ENCODE measurements around the gene STX1A. TPM values are rescaled to one million over a fixed set of nuclear protein-coding genes. Genes with fewer than 3 reads are reported as not detected.
A peak's percentile ranks its signal among the peaks of the same experiment; 100 is the strongest.
"Not testable (repeated sequence)": the region's sequence is repeated elsewhere in the genome, so short reads cannot be mapped to it uniquely, and the experiment has no call there.

Gene STX1A
- total RNA-seq, 4 donors from 2014 or later = 3.9 to 19.4 (median 10.8) TPM

- H3K27ac ChIP-seq = peak overlapping the region in 1 of 4 donors; percentile 76
- peak overlapping the region in 3 of 4 donors; percentile 48 to 74 (median 48) for H3K4me3 ChIP-seq
- DNase-seq (ENCODE audit: low spot score in 2 of 2) = no peak
- no peaks in the 10 kb centered on the region for H3K27me3 ChIP-seq
- H3K36me3 ChIP-seq = peaks cover 0 to 5% (median 0%) of the 10 kb centered on the region in 3 donors
- H3K4me1 ChIP-seq = peaks cover 0 to 18% (median 9%) of the 10 kb centered on the region in 4 donors
- no peak for TF ChIP-seq CTCF (IDR thresholded peaks at IDR 0.05)
- no peak for TF ChIP-seq EP300 (IDR thresholded peaks at IDR 0.05)
- TF ChIP-seq POLR2A (IDR thresholded peaks at IDR 0.05) = no peak
- peaks cover 0 to 2% (median 0%) of the 10 kb centered on the region in 4 donors for H3K9me3 ChIP-seq
- 30 to 31% methylated on average over 5 of the region's 5 CpGs for WGBS, 2 donors
These were observed 50.6 kb downstream of the STX1A start for GRCh38 chr7:73668886-73669230.

- 1 to 3% methylated on average over 15 to 16 of the region's 52 CpGs for WGBS, 2 donors
- peaks cover 0 to 7% (median 0%) of the 10 kb centered on the region in 4 donors for H3K9me3 ChIP-seq
- TF ChIP-seq POLR2A (IDR thresholded peaks at IDR 0.05) (no peak), EP300 (IDR thresholded peaks at IDR 0.05) (no peak), CTCF (IDR thresholded peaks at IDR 0.05) (no peak)
- peaks cover 0 to 5% (median 0%) of the 10 kb centered on the region in 3 donors for H3K36me3 ChIP-seq
- DNase-seq (ENCODE audit: low spot score in 2 of 2) = no peak
- H3K27me3 ChIP-seq = no peaks in the 10 kb centered on the region
- peak overlapping the region; percentile 47 to 74 (median 48) for H3K4me3 ChIP-seq
- H3K4me1 ChIP-seq = peaks cover 0 to 18% (median 9%) of the 10 kb centered on the region in 4 donors
- H3K27ac ChIP-seq = peak overlapping the region in 1 of 4 donors; percentile 76
These were observed 51.2 kb downstream of the STX1A start for GRCh38 chr7:73668103-73668885.

- WGBS, 2 donors = 8 to 14% methylated on average over 18 to 19 of the region's 79 CpGs
- Histone ChIP-seq H3K9me3 (peaks cover 0 to 13% (median 0%) of the 10 kb centered on the region in 4 donors), H3K4me1 (peaks cover 0 to 18% (median 9%) of the 10 kb centered on the region in 4 donors), H3K4me3 (peak within 1 kb of the TSS; percentile 47 to 74 (median 48)), H3K27me3 (no peaks in the 10 kb centered on the region), H3K36me3 (peaks cover 0 to 5% (median 0%) of the 10 kb centered on the region in 3 donors), H3K27ac (peak within 1 kb of the TSS in 1 of 4 donors; percentile 76)
- peak in 1 of 2 donors; percentile 52 for TF ChIP-seq POLR2A (IDR thresholded peaks at IDR 0.05)
- peak; percentile 89 to 99 (median 97) for TF ChIP-seq CTCF (IDR thresholded peaks at IDR 0.05)
- peak in 1 of 2 donors; percentile 28 for TF ChIP-seq EP300 (IDR thresholded peaks at IDR 0.05)
- DNase-seq (ENCODE audit: low spot score in 2 of 2) = peak; percentile 84 to 89
These were observed 51.9 kb downstream of the STX1A start, which contains the start of gene VPS37D for GRCh38 chr7:73667344-73668102. VPS37D (plus strand) TSS chr7:73667831; CDS start chr7:73667959, 128 bp downstream.

- TF ChIP-seq EP300 (IDR thresholded peaks at IDR 0.05) (no peak), CTCF (IDR thresholded peaks at IDR 0.05) (no peak), POLR2A (IDR thresholded peaks at IDR 0.05) (no peak)
- Histone ChIP-seq H3K4me1 (peaks cover 0 to 5% (median 0%) of the 10 kb centered on the region in 4 donors), H3K27me3 (no peaks in the 10 kb centered on the region), H3K27ac (no peak overlapping the region), H3K9me3 (peaks cover 0 to 22% (median 0%) of the 10 kb centered on the region in 4 donors), H3K4me3 (no peak overlapping the region), H3K36me3 (no peaks in the 10 kb centered on the region)
- no peak for DNase-seq (ENCODE audit: low spot score in 2 of 2)
These were observed 56.4 kb downstream of the STX1A start for GRCh38 chr7:73663033-73663432.

GRCh38 chr7:73660594-73660993 lies 58.9 kb downstream of the STX1A start:
- DNase-seq (ENCODE audit: low spot score in 2 of 2); H3K4me1 ChIP-seq; H3K4me3 ChIP-seq; H3K27ac ChIP-seq; H3K27me3 ChIP-seq; H3K36me3 ChIP-seq: not testable (repeated sequence)
- H3K9me3 ChIP-seq = peaks cover 0 to 22% (median 0%) of the 10 kb centered on the region in 4 donors
- WGBS, 2 donors = 48 to 54% methylated on average over 4 of the region's 4 CpGs

Measured in tibial nerve (tissue), 4 donors.